GM06990 (cell line): Measurements from ENCODE around the gene PPP1R1C.
"Not testable (repeated sequence)": the region's sequence is repeated elsewhere in the genome, so short reads cannot be mapped to it uniquely, and the experiment has no call there.

ENCODE experiments used
- DNase-seq: peaks from one replicate; pipeline ENCODE4 v3.0.0-alpha.2; 2011; ENCODE audit not compliant: insufficient read length; ENCODE audit errors: extremely low read depth
- H3K27me3 ChIP-seq: replicated peaks from 2 replicates; pipeline ENCODE4 v1.6.0; 2011; ENCODE audit warnings: low read length; ENCODE audit not compliant: control insufficient read depth, insufficient read depth
- H3K36me3 ChIP-seq: 2 replicates; pipeline ENCODE4 v1.5.1; 2011; ENCODE audit warnings: low read length; ENCODE audit not compliant: control insufficient read depth, insufficient read depth
- H3K4me3 ChIP-seq: replicated peaks from 2 replicates; pipeline ENCODE4 v1.5.1; 2011; ENCODE audit warnings: low read depth, mild to moderate bottlenecking, control low read depth, low read length
- TF ChIP-seq, protein P1 (sequence below): IDR thresholded peaks from 2 replicates; pipeline ENCODE4 v1.5.1; 2011; ENCODE audit warnings: low read length, control low read depth, mild to moderate bottlenecking, inconsistent platforms; ENCODE audit not compliant: insufficient read depth, poor library complexity, severe bottlenecking

The PPP1R1C gene

GRCh38 chr2:181953881-181954537 lies 31.6 kb upstream of the PPP1R1C start:
- Histone ChIP-seq H3K36me3 (no peaks in the 10 kb centered on the region), H3K4me3 (no peak overlapping the region), H3K27me3 (peaks cover 1% of the 10 kb centered on the region; the same call in 1 of the 2 replicates)
- TF ChIP-seq, protein P1, sequence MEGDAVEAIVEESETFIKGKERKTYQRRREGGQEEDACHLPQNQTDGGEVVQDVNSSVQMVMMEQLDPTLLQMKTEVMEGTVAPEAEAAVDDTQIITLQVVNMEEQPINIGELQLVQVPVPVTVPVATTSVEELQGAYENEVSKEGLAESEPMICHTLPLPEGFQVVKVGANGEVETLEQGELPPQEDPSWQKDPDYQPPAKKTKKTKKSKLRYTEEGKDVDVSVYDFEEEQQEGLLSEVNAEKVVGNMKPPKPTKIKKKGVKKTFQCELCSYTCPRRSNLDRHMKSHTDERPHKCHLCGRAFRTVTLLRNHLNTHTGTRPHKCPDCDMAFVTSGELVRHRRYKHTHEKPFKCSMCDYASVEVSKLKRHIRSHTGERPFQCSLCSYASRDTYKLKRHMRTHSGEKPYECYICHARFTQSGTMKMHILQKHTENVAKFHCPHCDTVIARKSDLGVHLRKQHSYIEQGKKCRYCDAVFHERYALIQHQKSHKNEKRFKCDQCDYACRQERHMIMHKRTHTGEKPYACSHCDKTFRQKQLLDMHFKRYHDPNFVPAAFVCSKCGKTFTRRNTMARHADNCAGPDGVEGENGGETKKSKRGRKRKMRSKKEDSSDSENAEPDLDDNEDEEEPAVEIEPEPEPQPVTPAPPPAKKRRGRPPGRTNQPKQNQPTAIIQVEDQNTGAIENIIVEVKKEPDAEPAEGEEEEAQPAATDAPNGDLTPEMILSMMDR = peak; percentile 78
- peak; percentile 48 for DNase-seq

GRCh38 chr2:181954538-181954883 lies 31.1 kb upstream of the PPP1R1C start:
- H3K27me3 ChIP-seq = peaks cover 1% of the 10 kb centered on the region; the same call in 1 of the 2 replicates
- H3K36me3 ChIP-seq = no peaks in the 10 kb centered on the region
- TF ChIP-seq, protein P1 = no peak
- H3K4me3 ChIP-seq = no peak overlapping the region
- DNase-seq = no peak

DNA sequence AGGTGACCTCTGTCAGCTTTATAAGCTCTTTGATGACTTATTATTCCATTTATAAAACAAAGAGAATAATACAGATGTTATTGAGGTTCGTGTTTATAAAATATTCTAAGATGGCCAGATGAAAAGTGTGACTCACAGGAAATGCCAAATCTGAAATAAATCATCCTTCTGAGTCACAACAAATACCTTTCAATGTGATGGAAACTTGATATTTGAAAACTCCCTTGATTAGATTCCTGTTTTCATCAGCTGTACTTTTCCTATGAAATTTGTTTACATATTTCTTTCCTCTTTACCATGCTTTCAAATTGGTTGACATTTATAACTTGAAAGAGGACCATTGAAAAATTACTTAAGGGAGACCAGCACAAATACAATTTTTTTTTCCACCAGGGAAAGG lies 30.6 kb upstream of the PPP1R1C start:
- DNase-seq = no peak
- TF ChIP-seq, protein P1 = no peak
- Histone ChIP-seq H3K36me3 (no peaks in the 10 kb centered on the region), H3K4me3 (no peak overlapping the region), H3K27me3 (peaks cover 1% of the 10 kb centered on the region; the same call in 1 of the 2 replicates)

GRCh38 chr2:181955866-181956265 lies 29.8 kb upstream of the PPP1R1C start:
- H3K36me3 ChIP-seq, H3K4me3 ChIP-seq, DNase-seq, H3K27me3 ChIP-seq: not testable (repeated sequence)

- H3K4me3 ChIP-seq = no peak overlapping the region
- no peaks in the 10 kb centered on the region for H3K27me3 ChIP-seq
- TF ChIP-seq, protein P1 = no peak
- H3K36me3 ChIP-seq = no peaks in the 10 kb centered on the region
- no peak for DNase-seq
These were observed 28.0 kb upstream of the PPP1R1C start for GRCh38 chr2:181957668-181958067.

DNA sequence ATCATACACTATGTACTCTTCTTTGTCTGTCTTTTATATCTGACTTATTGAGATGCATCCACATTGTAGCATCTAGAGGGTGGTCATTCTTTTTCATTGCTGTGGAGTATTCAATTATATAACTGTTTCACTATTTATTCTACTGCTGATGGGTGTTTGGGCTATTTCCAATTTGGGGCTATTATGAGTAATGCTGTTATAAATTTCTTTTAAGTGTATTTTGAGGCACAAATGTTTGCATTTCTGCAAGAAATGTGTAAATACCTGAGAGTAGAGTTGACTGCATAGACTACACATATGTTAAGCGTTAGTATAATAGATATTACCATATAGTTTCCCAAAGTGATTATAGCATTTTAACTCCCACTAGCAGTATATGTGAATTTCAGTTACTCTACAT lies 26.9 kb upstream of the PPP1R1C start:
- DNase-seq = no peak
- Histone ChIP-seq H3K27me3 (no peaks in the 10 kb centered on the region), H3K4me3 (no peak overlapping the region), H3K36me3 (no peaks in the 10 kb centered on the region)
- TF ChIP-seq, protein P1 = no peak
